Measurements from ENCODE around the gene HOXB8. TPM values are rescaled to one million over a fixed set of nuclear protein-coding genes. Genes with fewer than 3 reads are reported as not detected.

HOXB8 gene
- total and polyA plus RNA-seq, 2 experiments from 2014 or later, result not detected

- peaks cover 100% of the 10 kb centered on the region for H3K27me3 ChIP-seq (ENCODE audit: insufficient read depth)
- peaks cover 33% of the 10 kb centered on the region for H3K4me1 Mint-ChIP-seq
- H3K9me2 ChIP-seq (ENCODE audit: insufficient read depth), result no peaks in the 10 kb centered on the region
- TF ChIP-seq NANOG (IDR thresholded peaks at IDR 0.05; ENCODE audit: borderline replicate concordance), result no peak
- TF ChIP-seq, protein P1, sequence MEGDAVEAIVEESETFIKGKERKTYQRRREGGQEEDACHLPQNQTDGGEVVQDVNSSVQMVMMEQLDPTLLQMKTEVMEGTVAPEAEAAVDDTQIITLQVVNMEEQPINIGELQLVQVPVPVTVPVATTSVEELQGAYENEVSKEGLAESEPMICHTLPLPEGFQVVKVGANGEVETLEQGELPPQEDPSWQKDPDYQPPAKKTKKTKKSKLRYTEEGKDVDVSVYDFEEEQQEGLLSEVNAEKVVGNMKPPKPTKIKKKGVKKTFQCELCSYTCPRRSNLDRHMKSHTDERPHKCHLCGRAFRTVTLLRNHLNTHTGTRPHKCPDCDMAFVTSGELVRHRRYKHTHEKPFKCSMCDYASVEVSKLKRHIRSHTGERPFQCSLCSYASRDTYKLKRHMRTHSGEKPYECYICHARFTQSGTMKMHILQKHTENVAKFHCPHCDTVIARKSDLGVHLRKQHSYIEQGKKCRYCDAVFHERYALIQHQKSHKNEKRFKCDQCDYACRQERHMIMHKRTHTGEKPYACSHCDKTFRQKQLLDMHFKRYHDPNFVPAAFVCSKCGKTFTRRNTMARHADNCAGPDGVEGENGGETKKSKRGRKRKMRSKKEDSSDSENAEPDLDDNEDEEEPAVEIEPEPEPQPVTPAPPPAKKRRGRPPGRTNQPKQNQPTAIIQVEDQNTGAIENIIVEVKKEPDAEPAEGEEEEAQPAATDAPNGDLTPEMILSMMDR (conservative IDR thresholded peaks at IDR 0.05; ENCODE audit: low read depth in 2 of 2), result peak in 1 of 2 experiments; percentile 37; a peak in 2 of 4 replicates
- TF ChIP-seq EZH2 (IDR thresholded peaks at IDR 0.05; ENCODE audit: low read depth, unreplicated experiment), result peak; percentile 79
- H2AFZ ChIP-seq, result no peak overlapping the region
- peaks cover 3% of the 10 kb centered on the region; the same call in 1 of the 3 replicates for H3K36me3 Mint-ChIP-seq (ENCODE audit: low read depth)
- peaks cover 53% of the 10 kb centered on the region for H3K4me1 ChIP-seq (ENCODE audit: insufficient read depth)
- H3K27me3 Mint-ChIP-seq (ENCODE audit: insufficient read depth, low read depth, poor library complexity), result peaks cover 100% of the 10 kb centered on the region
- peaks cover 52% of the 10 kb centered on the region for H4K20me1 ChIP-seq (replicated peaks; ENCODE audit: insufficient read depth)
- H3K4me3 Mint-ChIP-seq, result peak overlapping the region; percentile 52; the same call in 1 of the 3 replicates
- H3K79me2 ChIP-seq (replicated peaks; ENCODE audit: insufficient read depth), result no peaks in the 10 kb centered on the region
- H3K9me3 Mint-ChIP-seq, result no peaks in the 10 kb centered on the region; the same call in 2 of the 3 replicates
- H3K27ac Mint-ChIP-seq, result no peak overlapping the region
- peaks cover 58% of the 10 kb centered on the region for H3F3A ChIP-seq (replicated peaks; ENCODE audit: low read depth)
- peak; percentile 2; the same call in 2 of the 3 replicates for ATAC-seq
- H3K36me3 ChIP-seq (ENCODE audit: insufficient read depth), result no peaks in the 10 kb centered on the region
- H3K4me2 ChIP-seq, result peak overlapping the region; percentile 73
- DNase-seq (ENCODE audit: low spot score), result peak; percentile 81
- peak overlapping the region; percentile 41; the same call in 1 of the 2 replicates for H3K4me3 ChIP-seq
- H3K27ac ChIP-seq (ENCODE audit: low read depth), result no peak overlapping the region
Observed at GRCh38 chr17:48596735-48597527, 18.2 kb downstream of the HOXB8 start.

DNA sequence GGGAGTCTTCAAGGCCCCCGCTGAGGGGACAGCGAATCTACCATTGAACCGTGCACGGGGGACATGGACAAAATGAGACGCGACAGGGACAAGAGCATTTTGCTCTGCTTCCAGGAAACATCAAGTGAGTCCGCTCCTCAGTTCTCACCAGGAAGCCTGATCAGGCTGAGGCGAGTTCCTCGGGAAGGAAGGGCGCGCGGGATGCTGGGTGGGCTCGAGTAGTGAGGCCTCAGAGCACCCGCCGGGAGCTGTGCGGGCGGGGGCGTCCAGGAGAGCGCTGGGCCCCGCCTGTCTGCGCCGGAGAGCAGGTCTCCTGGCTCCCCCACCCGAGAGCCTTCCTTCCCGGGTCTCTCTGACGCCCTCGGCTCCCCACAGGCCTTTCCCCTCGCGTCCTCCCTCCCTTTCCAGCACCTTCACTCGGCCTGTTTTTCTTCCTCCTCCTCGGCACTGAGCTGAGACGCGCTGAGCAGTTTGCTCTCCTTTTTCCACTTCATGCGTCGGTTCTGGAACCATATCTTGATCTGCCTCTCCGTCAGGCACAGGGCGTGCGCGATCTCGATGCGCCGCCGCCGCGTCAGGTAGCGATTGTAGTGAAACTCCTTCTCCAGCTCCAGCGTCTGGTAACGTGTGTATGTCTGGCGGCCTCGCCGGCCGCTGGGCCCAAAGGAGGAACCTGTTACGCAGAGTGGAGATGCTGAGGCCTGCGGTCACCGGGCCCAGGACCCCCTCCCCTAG, 18.9 kb downstream of the HOXB8 start:
- Mint-ChIP-seq H3K4me3 (peak overlapping the region; percentile 52), H3K27ac (no peak overlapping the region), H3K9me3 (no peaks in the 10 kb centered on the region; the same call in 2 of the 3 replicates), H3K36me3 (ENCODE audit: low read depth) (peaks cover 3% of the 10 kb centered on the region; the same call in 1 of the 3 replicates), H3K4me1 (peaks cover 33% of the 10 kb centered on the region), H3K27me3 (ENCODE audit: insufficient read depth, low read depth, poor library complexity) (peaks cover 100% of the 10 kb centered on the region)
- no peak for ATAC-seq
- no peaks in the 10 kb centered on the region for H3K9me2 ChIP-seq (ENCODE audit: insufficient read depth)
- DNase-seq (ENCODE audit: low spot score), result no peak
- no peaks in the 10 kb centered on the region for H3K36me3 ChIP-seq (ENCODE audit: insufficient read depth)
- H2AFZ ChIP-seq, result no peak overlapping the region
- H3F3A ChIP-seq (replicated peaks; ENCODE audit: low read depth), result peaks cover 54% of the 10 kb centered on the region
- no peak overlapping the region for H3K27ac ChIP-seq (ENCODE audit: low read depth)
- H4K20me1 ChIP-seq (replicated peaks; ENCODE audit: insufficient read depth), result peaks cover 52% of the 10 kb centered on the region
- no peaks in the 10 kb centered on the region for H3K79me2 ChIP-seq (replicated peaks; ENCODE audit: insufficient read depth)
- no peak for TF ChIP-seq ETS1 (IDR thresholded peaks at IDR 0.05)
- peak; percentile 95 for TF ChIP-seq EZH2 (IDR thresholded peaks at IDR 0.05; ENCODE audit: low read depth, unreplicated experiment)
- no peak for TF ChIP-seq EZH2phosphoT487 (IDR thresholded peaks at IDR 0.05; ENCODE audit: unreplicated experiment)
- peak overlapping the region; percentile 41; the same call in 1 of the 2 replicates for H3K4me3 ChIP-seq
- peaks cover 100% of the 10 kb centered on the region for H3K27me3 ChIP-seq (ENCODE audit: insufficient read depth)
- peaks cover 46% of the 10 kb centered on the region for H3K4me1 ChIP-seq (ENCODE audit: insufficient read depth)
- H3K4me2 ChIP-seq, result peak overlapping the region; percentile 73
